Measurements from ENCODE around the gene RGL1. TPM values are rescaled to one million over a fixed set of nuclear protein-coding genes. Genes with fewer than 3 reads are reported as not detected.

The RGL1 gene
- total RNA-seq, 1 experiment from 2014 or later, result 0.92 TPM

- BruUV-seq (replicated peaks), result no TSS peak
- intact Hi-C loops (cut with micrococcal nuclease; ENCODE audit: unreplicated experiment), result no loop called here
- no peaks in the 10 kb centered on the region for H3K36me3 ChIP-seq (ENCODE audit: control insufficient read depth, insufficient read depth, low read length)
- ChIA-PET CTCF (no interaction called here), POLR2A (interaction anchor here (0.5 kb wide), 1 partner anchor 14 kb away, joined by 5 read pairs; no protein-coding TSS in a partner anchor)
- no peaks in the 10 kb centered on the region for H3K27me3 ChIP-seq (ENCODE audit: control insufficient read depth, insufficient read depth, low read length)
- no peak for DNase-seq (ENCODE audit: low read depth, low spot score)
- H3K4me1 ChIP-seq (ENCODE audit: control insufficient read depth, insufficient read depth, low read length), result no peaks in the 10 kb centered on the region
- no peak overlapping the region for H3K27ac ChIP-seq (ENCODE audit: low read length)
- ATAC-seq, result no peak
- peaks cover 4% of the 10 kb centered on the region; the same call in 1 of the 2 replicates for H3K9me3 ChIP-seq (ENCODE audit: control insufficient read depth, insufficient read depth, low read depth, low read length)
- TF ChIP-seq POLR2AphosphoS5 (IDR thresholded peaks at IDR 0.05; ENCODE audit: low read depth, low read length), result no peak
- TF ChIP-seq CTCF (IDR thresholded peaks at IDR 0.05), result no peak
- no peak for TF ChIP-seq TCF7L2 (IDR thresholded peaks at IDR 0.05; ENCODE audit: low read depth, low read length)
- TF ChIP-seq SIN3A (IDR thresholded peaks at IDR 0.05; ENCODE audit: borderline replicate concordance, insufficient read depth, low read depth, low read length), result no peak
- no peak for TF ChIP-seq REST (IDR thresholded peaks at IDR 0.05; ENCODE audit: insufficient read depth in 1 of 2, low read depth in 2 of 2, low read length in 1 of 2)
- no peak overlapping the region for H3K4me3 ChIP-seq (ENCODE audit: low read depth in 2 of 2, low read length in 2 of 2)
- in situ Hi-C loops (cut with HindIII; ENCODE audit: low pct_unique_long_range_greater_than_20kb, low sequenced_read_pairs), result no loop called here
Observed at GRCh38 chr1:183780159-183780558, 24.8 kb upstream of the RGL1 start.

GRCh38 chr1:183780757-183781156, 24.2 kb upstream of the RGL1 start:
- H3K36me3 ChIP-seq (ENCODE audit: control insufficient read depth, insufficient read depth, low read length), result no peaks in the 10 kb centered on the region
- H3K9me3 ChIP-seq (ENCODE audit: control insufficient read depth, insufficient read depth, low read depth, low read length), result no peaks in the 10 kb centered on the region
- no peak overlapping the region for H3K27ac ChIP-seq (ENCODE audit: low read length)
- TF ChIP-seq SIN3A (IDR thresholded peaks at IDR 0.05; ENCODE audit: borderline replicate concordance, insufficient read depth, low read depth, low read length), result no peak
- BruUV-seq (replicated peaks), result no TSS peak
- no peaks in the 10 kb centered on the region for H3K27me3 ChIP-seq (ENCODE audit: control insufficient read depth, insufficient read depth, low read length)
- intact Hi-C loops (cut with micrococcal nuclease; ENCODE audit: unreplicated experiment), result no loop called here
- DNase-seq (ENCODE audit: low read depth, low spot score) (no peak), ATAC-seq (no peak)
- no peak overlapping the region for H3K4me3 ChIP-seq (ENCODE audit: low read depth in 2 of 2, low read length in 2 of 2)
- H3K4me1 ChIP-seq (ENCODE audit: control insufficient read depth, insufficient read depth, low read length), result no peaks in the 10 kb centered on the region
- POLR2A ChIA-PET, result interaction anchor here (0.5 kb wide), 1 partner anchor 13 kb away, joined by 5 read pairs; no protein-coding TSS in a partner anchor
- CTCF ChIA-PET, result no interaction called here
- in situ Hi-C loops (cut with HindIII; ENCODE audit: low pct_unique_long_range_greater_than_20kb, low sequenced_read_pairs), result no loop called here

GRCh38 chr1:183783342-183783741, 21.6 kb upstream of the RGL1 start:
- in situ Hi-C loops (cut with HindIII; ENCODE audit: low pct_unique_long_range_greater_than_20kb, low sequenced_read_pairs) (no loop called here), intact Hi-C loops (cut with micrococcal nuclease; ENCODE audit: unreplicated experiment) (no loop called here)
- no peaks in the 10 kb centered on the region for H3K36me3 ChIP-seq (ENCODE audit: control insufficient read depth, insufficient read depth, low read length)
- H3K4me3 ChIP-seq (ENCODE audit: low read depth in 2 of 2, low read length in 2 of 2), result no peak overlapping the region
- CTCF ChIA-PET, result no interaction called here
- TF ChIP-seq SIN3A (IDR thresholded peaks at IDR 0.05; ENCODE audit: borderline replicate concordance, insufficient read depth, low read depth, low read length), result no peak
- TF ChIP-seq REST (IDR thresholded peaks at IDR 0.05; ENCODE audit: insufficient read depth in 1 of 2, low read depth in 2 of 2, low read length in 1 of 2), result no peak
- no peak for TF ChIP-seq CTCF (IDR thresholded peaks at IDR 0.05)
- TF ChIP-seq POLR2AphosphoS5 (IDR thresholded peaks at IDR 0.05; ENCODE audit: low read depth, low read length), result no peak
- no peak for TF ChIP-seq TCF7L2 (IDR thresholded peaks at IDR 0.05; ENCODE audit: low read depth, low read length)
- H3K9me3 ChIP-seq (ENCODE audit: control insufficient read depth, insufficient read depth, low read depth, low read length), result no peaks in the 10 kb centered on the region
- ATAC-seq (no peak), DNase-seq (ENCODE audit: low read depth, low spot score) (no peak)
- H3K4me1 ChIP-seq (ENCODE audit: control insufficient read depth, insufficient read depth, low read length), result no peaks in the 10 kb centered on the region
- BruUV-seq (replicated peaks), result no TSS peak
- H3K27ac ChIP-seq (ENCODE audit: low read length), result no peak overlapping the region
- H3K27me3 ChIP-seq (ENCODE audit: control insufficient read depth, insufficient read depth, low read length), result no peaks in the 10 kb centered on the region
- POLR2A ChIA-PET, result no interaction called here
